Measurements from ENCODE around the gene PUDP.
"Not testable (repeated sequence)": the region's sequence is repeated elsewhere in the genome, so short reads cannot be mapped to it uniquely, and the experiment has no call there.

Gene PUDP

GRCh38 chrX:7147978-7148854 is at the start of gene PUDP:
PUDP (minus strand) TSS chrX:7148153; CDS start chrX:7148113, 40 bp downstream.
- FAIRE-seq, result peak; percentile 87
- peak; percentile 62 for DNase-seq (ENCODE audit: extremely low spot score, insufficient read length, low read depth)

GRCh38 chrX:7194606-7195005 is 46.7 kb upstream of the PUDP start:
- FAIRE-seq, result no peak
- no peak for DNase-seq (ENCODE audit: extremely low spot score, insufficient read length, low read depth)

GRCh38 chrX:7192871-7193270 is 44.9 kb upstream of the PUDP start:
- FAIRE-seq, result no peak
- no peak for DNase-seq (ENCODE audit: extremely low spot score, insufficient read length, low read depth)

GRCh38 chrX:7191681-7192110 is 43.7 kb upstream of the PUDP start:
- no peak for FAIRE-seq
- no peak for DNase-seq (ENCODE audit: extremely low spot score, insufficient read length, low read depth)

- FAIRE-seq, result peak; percentile 36
- no peak for DNase-seq (ENCODE audit: extremely low spot score, insufficient read length, low read depth)
Observed at GRCh38 chrX:7190157-7190556, 42.2 kb upstream of the PUDP start.

GRCh38 chrX:7188672-7189071 is 40.7 kb upstream of the PUDP start:
- DNase-seq (ENCODE audit: extremely low spot score, insufficient read length, low read depth) (no peak), FAIRE-seq (no peak)

GRCh38 chrX:7184816-7185215 is 36.9 kb upstream of the PUDP start:
- FAIRE-seq (no peak), DNase-seq (ENCODE audit: extremely low spot score, insufficient read length, low read depth) (no peak)

- DNase-seq (ENCODE audit: extremely low spot score, insufficient read length, low read depth) (no peak), FAIRE-seq (no peak)
Observed at GRCh38 chrX:7179446-7179845, 31.5 kb upstream of the PUDP start.

GRCh38 chrX:7178859-7179258 is 30.9 kb upstream of the PUDP start:
- not testable (repeated sequence) for FAIRE-seq; DNase-seq (ENCODE audit: extremely low spot score, insufficient read length, low read depth)

GRCh38 chrX:7170898-7171297 is 22.9 kb upstream of the PUDP start:
- no peak for FAIRE-seq

GRCh38 chrX:7169627-7170026 is 21.7 kb upstream of the PUDP start:
- FAIRE-seq (no peak), DNase-seq (ENCODE audit: extremely low spot score, insufficient read length, low read depth) (no peak)

More at GRCh38 chrX:7170898-7171297, 22.9 kb upstream of the PUDP start:
- no peak for DNase-seq (ENCODE audit: extremely low spot score, insufficient read length, low read depth)

- no peak for DNase-seq (ENCODE audit: extremely low spot score, insufficient read length, low read depth)
- no peak for FAIRE-seq
Observed at GRCh38 chrX:7168371-7168770, 20.4 kb upstream of the PUDP start.

- DNase-seq (ENCODE audit: extremely low spot score, insufficient read length, low read depth) (no peak), FAIRE-seq (peak; percentile 48)
Observed at GRCh38 chrX:7164174-7164573, 16.2 kb upstream of the PUDP start.

- no peak for DNase-seq (ENCODE audit: extremely low spot score, insufficient read length, low read depth)
- FAIRE-seq, result no peak
Observed at GRCh38 chrX:7163146-7163677, 15.3 kb upstream of the PUDP start.

- DNase-seq (ENCODE audit: extremely low spot score, insufficient read length, low read depth) (no peak), FAIRE-seq (no peak)
Observed at GRCh38 chrX:7159149-7159861, 11.4 kb upstream of the PUDP start.

GRCh38 chrX:7158468-7158990 is 10.6 kb upstream of the PUDP start:
- FAIRE-seq (no peak), DNase-seq (ENCODE audit: extremely low spot score, insufficient read length, low read depth) (no peak)

GRCh38 chrX:7156879-7157278 is 8.9 kb upstream of the PUDP start:
- DNase-seq (ENCODE audit: extremely low spot score, insufficient read length, low read depth) (no peak), FAIRE-seq (peak; percentile 29)

- no peak for FAIRE-seq
- no peak for DNase-seq (ENCODE audit: extremely low spot score, insufficient read length, low read depth)
Observed at GRCh38 chrX:7155163-7155562, 7.2 kb upstream of the PUDP start.

GRCh38 chrX:7154041-7154597 is 6.2 kb upstream of the PUDP start:
- DNase-seq (ENCODE audit: extremely low spot score, insufficient read length, low read depth) (no peak), FAIRE-seq (no peak)

GRCh38 chrX:7153231-7153630 is 5.3 kb upstream of the PUDP start:
- DNase-seq (ENCODE audit: extremely low spot score, insufficient read length, low read depth) (no peak), FAIRE-seq (no peak)

All from GM18507 (cell line).